ENCODE data around the gene IQSEC3.
"Not testable (repeated sequence)": the region's sequence is repeated elsewhere in the genome, so short reads cannot be mapped to it uniquely, and the experiment has no call there.

Gene IQSEC3

GRCh38 chr12:53735-54730 is 12.5 kb upstream of the IQSEC3 start:
- DNase-seq: no peak

DNA sequence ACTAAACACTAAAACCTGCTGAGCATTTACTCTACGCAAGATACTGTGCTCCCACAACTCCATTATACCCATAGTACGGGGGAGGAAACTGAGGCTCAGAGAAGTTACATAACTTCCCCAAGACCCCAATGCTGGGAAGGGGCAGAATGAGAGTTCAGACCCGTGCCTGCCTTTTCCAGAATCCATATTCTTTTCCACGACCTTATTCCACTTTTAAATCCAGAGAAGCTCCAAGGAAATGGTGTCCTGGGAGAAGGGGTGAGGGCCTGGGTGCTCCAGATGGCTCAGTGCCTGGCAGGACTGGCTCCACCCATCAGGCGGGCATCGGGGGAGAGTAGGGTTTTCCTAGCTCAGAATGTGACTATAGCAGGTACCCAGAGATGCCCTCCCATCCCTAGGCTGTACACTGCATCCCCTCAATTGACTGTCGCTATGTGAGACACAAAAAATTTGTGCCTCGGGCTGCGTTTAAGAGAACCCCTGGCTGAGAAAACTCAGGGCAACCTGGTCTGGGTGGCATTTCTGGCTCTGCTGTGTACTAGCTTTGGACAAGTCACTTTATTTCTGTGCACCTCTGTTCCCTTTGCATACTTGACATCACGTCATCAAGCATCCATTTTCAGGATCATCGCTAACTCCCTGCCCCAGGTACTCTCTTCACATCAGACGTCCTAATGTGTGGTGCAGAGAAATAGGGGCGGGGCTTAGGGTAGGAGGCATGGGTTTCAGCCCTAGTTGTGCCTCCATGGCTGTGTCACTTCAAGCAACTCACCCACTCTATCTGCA is 11.6 kb upstream of the IQSEC3 start:
- DNase-seq: no peak

DNA sequence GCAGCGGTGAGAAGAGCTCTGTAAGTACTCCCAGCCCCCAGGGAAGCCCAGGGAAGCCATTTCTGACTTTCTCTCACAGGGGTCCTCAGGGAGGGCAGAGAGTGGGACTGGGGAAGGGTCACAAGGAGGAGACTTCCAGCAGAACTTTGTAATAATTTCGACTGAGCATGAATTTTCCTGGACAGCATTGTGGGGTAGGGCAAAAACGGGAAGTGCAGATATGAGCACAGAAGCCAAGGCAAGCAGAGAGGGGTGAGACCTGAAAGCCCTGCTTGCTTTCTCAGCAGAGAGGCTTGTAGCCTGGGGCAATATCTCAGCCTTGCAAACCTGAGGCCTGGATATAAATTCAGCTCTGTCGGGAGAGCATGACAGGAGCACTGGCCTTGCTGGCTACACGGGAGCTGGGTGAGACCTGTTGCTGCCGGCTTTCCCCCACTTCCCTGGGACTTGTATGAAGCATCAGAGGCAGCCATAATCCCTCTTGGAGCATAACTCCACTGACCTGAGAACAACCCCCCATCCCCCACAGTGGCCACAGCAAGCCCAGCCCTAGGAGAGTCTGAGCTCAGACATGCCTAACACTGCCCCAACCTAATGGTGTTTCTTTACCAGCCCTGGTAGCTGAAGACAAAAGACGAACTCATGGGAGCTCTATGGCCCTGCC is 9.8 kb upstream of the IQSEC3 start:
- DNase-seq: no peak

- no peak for DNase-seq
These were observed 9.0 kb upstream of the IQSEC3 start for GRCh38 chr12:57539-57938.

GRCh38 chr12:58832-59231 is 7.7 kb upstream of the IQSEC3 start:
- no peak for DNase-seq

- not testable (repeated sequence) for DNase-seq
These were observed 4.7 kb upstream of the IQSEC3 start for GRCh38 chr12:61845-62244.

DNA sequence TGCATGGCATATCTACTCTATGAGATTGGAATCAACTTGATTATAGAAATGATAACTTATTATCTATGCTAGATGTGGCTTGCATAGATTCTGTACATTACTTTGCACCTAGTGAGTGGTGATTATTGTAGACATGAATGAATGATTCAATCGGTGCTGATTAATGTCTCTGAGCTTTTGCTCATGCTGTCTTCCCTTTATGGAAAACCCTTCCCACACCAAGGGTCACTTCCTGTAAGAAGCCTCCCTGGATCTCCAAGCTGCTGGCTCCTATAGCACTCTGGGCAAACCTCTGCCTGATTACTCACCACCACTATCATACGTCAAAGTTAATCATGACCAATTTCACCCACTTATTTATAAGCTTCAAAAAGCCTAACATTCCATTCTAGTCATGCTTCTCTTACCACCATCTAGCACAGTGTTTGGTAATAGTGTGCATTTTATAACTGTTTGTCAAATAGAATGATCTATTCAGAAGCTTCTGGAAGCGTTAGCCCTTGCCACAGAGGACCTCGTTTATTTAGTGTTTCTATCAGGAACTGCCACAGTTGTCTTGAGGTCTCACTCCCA is 990 bp upstream of the IQSEC3 start:
- DNase-seq: not testable (repeated sequence)

DNA sequence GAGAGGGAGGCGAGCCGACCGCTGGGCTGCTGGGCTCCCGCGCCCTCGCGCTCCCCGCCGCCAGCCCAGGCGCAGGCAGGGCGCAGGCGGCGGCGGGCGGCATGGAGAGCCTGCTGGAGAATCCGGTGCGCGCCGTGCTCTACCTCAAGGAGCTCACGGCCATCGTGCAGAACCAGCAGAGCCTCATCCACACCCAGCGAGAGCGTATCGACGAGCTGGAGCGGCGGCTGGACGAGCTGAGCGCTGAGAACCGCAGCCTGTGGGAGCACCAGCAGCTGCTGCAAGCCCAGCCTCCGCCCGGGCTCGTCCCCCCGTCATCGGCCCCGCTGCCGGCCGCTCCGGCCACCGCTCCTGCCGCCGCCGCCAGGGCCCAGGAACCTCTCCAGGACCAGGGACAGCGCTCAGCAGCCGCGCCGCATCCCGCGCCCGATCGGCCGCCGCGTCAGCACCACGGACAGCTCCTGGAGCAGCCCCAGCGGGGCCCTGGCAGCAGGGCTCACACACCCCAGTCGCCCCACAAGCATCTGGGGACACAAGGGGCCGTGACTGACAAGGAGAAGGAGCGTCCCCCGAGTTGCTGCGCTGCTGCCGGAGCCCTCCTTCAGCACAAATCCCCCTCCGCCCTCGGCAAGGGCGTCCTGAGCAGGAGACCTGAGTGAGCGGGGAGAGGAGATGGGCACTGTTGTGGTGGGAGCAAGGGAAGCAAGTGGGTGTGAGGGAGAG is 376 bp downstream of the IQSEC3 start:
- not testable (repeated sequence) for DNase-seq

DNA sequence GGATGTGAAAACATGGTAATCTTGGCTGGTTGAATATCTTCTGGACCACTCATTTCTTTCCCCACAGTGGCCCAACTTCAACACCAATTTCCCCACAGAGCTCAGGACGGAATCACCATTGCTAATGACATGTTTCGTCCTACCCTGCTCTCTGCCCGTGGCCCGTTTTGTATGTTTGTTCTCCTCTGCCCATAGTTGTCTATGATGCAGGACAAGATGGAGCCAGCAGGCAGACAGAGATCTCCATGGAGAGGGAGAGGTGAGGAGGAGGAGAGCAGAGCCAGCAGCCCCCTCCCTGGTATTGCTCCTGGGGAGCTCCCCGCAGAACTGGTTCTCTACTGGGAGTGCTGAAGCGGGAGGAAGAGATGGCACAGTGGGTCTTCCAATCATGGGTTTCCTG is 3.1 kb downstream of the IQSEC3 start:
- DNase-seq: not testable (repeated sequence)

DNA sequence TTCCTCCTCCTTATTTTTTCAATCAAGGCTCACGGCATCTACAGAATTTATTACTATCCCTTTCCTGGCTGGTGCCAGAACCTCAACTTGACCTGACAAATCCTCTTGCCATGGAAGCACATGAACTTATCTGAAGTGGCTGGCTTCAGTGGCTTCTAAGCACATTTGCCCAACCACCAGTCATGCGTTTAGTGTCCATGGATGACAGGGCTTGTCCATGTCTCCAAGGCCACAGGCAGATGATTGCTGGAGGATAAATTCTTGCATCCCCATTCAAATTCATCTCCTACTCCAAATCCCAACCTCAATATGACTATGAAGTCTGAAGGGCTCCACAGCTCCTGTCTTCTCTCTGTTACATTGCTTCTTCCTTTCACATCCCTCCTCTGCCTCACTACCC is 4.0 kb downstream of the IQSEC3 start:
- not testable (repeated sequence) for DNase-seq

DNA sequence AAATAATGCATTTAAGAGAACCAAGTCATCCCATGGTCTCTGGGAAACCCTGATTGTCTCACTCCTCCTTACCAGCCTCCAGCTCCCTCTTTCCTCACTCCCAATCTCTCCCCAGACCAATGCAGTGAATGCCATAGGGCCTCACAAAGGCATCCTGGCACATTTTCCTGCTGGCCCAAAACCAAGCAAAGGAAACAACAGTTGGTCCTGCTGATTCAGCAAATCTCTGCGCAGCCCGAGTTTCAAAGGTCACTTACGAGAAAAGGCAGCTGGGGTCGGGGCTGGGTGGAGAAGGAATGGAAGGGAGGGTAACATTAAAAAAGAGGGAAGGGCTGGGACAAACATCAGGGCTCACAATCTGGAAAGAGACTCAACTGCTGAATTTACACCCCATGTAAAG is 5.5 kb downstream of the IQSEC3 start:
- not testable (repeated sequence) for DNase-seq

- not testable (repeated sequence) for DNase-seq
These were observed 8.0 kb downstream of the IQSEC3 start for GRCh38 chr12:74420-75190.

DNA sequence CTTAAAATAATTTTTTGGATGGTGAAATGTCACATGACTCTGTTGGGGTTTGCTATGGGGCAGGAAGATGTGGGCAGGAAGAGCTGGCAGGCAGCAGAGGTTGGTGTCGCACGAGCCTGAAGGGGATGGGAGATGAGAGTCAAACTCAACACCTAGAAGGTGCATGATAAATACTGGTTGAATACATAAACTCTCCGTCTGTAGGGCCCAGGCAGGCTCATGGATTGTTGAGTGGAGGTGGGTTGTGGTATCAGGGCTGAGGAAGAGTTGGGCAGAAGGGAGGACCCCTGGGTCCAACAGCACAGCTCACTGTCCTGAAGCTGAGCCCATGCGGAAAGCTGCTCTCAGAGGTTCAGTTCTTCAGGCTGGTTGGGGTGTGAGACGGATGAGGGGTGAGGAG is 9.0 kb downstream of the IQSEC3 start:
- DNase-seq: not testable (repeated sequence)

- not testable (repeated sequence) for DNase-seq
These were observed 9.5 kb downstream of the IQSEC3 start for GRCh38 chr12:76102-76501.

DNA sequence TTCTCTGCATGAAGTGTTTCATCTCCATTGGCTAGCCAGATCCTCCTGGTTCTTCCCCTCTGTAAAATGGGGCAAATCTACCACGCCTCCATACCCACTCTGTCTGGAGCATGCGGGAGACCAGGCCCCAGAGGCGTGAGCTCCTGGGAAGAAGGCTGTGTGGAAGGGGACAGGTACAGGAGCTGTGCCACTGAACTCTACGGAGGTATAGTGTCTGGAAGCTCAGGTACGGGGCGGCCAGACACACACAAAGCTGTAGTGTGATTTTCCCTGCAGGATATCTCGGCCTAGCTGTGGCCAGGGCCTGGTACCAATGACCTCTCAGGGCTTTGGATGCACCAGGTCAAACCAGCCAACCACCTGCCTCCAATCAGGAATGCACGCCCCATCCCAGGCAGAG is 10.0 kb downstream of the IQSEC3 start:
- not testable (repeated sequence) for DNase-seq

GRCh38 chr12:77101-77719 is 10.6 kb downstream of the IQSEC3 start:
- DNase-seq: not testable (repeated sequence)

- DNase-seq: not testable (repeated sequence)
These were observed 11.3 kb downstream of the IQSEC3 start for GRCh38 chr12:77769-78383.

GRCh38 chr12:78981-79380 is 12.4 kb downstream of the IQSEC3 start:
- DNase-seq: no peak

DNA sequence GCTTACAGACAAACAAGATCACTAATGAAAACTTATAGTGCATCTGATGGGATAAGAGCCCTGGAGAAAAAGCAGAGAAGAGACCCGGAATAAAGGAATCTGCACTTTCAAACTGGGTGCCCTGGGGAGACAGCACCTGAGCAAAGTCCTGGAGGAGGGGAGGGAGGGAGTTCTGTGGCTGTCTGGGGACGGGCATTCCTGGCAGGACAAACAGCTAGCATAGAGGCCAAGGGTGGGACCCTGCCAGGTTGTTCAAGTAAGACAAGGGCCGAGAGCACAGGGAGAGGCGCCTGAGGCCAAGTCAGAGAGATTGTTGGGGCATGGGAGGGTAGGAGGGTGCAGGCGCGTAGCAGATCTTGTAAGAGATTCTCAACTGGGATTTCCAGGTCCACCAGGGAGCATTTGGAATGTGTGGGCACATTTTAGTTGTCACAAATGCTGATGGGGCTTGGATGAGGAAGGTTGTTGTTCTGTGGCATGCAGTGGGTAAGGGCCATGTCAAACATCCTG is 14.2 kb downstream of the IQSEC3 start:
- no peak for DNase-seq

- DNase-seq: no peak
These were observed 16.2 kb downstream of the IQSEC3 start for GRCh38 chr12:82740-83139.
